KMS-11 (cell line): ENCODE measurements around the gene ZNF385C.

Source experiments
- H2AFZ ChIP-seq: fragments of 200-600 bp; sonication (generic); 2 replicates; pipeline ENCODE4 v1.6.1; 2016; ENCODE audit warnings: antibody characterized with exemption, mixed run types, low read depth
- H3K27ac ChIP-seq: fragments of 200-600 bp; sonication (generic); 2 replicates; pipeline ENCODE4 v1.6.1; 2016; ENCODE audit warnings: mild to moderate bottlenecking, mixed run types
- H3K27me3 ChIP-seq: fragments of 200-600 bp; sonication (generic); 2 replicates; pipeline ENCODE4 v1.6.1; 2017; ENCODE audit warnings: mild to moderate bottlenecking, low read depth, mixed run types, moderate library complexity; ENCODE audit not compliant: insufficient read depth
- H3K36me3 ChIP-seq: fragments of 200-600 bp; sonication (generic); 2 replicates; pipeline ENCODE4 v1.6.1; 2017; ENCODE audit warnings: mild to moderate bottlenecking, mixed run types; ENCODE audit not compliant: insufficient read depth
- H3K4me1 ChIP-seq: fragments of 200-600 bp; sonication (generic); 2 replicates; pipeline ENCODE4 v1.6.1; 2016; ENCODE audit warnings: mild to moderate bottlenecking, low read depth, mixed run types; ENCODE audit not compliant: poor library complexity, severe bottlenecking
- H3K4me2 ChIP-seq: fragments of 200-600 bp; sonication (generic); 2 replicates; pipeline ENCODE4 v1.7.0; 2016; ENCODE audit warnings: mild to moderate bottlenecking, mixed run types
- H3K4me3 ChIP-seq: fragments of 200-600 bp; sonication (generic); IDR thresholded peaks from 2 replicates; pipeline ENCODE4 v1.6.1; 2017; ENCODE audit warnings: low read depth, low read length, mixed read lengths; ENCODE audit not compliant: insufficient read depth
- H3K79me2 ChIP-seq: fragments of 200-600 bp; sonication (generic); 2 replicates; pipeline ENCODE4 v1.6.1; 2016; ENCODE audit warnings: low read depth, mixed run types; ENCODE audit not compliant: insufficient read depth
- H3K9ac ChIP-seq: fragments of 200-600 bp; sonication (generic); 2 replicates; pipeline ENCODE4 v1.6.1; 2016; ENCODE audit warnings: mild to moderate bottlenecking, mixed run types
- H4K20me1 ChIP-seq: fragments of 200-600 bp; sonication (generic); 2 replicates; pipeline ENCODE4 v1.6.1; 2016; ENCODE audit warnings: mild to moderate bottlenecking, mixed run types; ENCODE audit not compliant: insufficient read depth
- CTCF ChIP-seq: fragments of 200-600 bp; sonication (generic); conservative IDR thresholded peaks from 2 replicates; pipeline ENCODE4 v1.6.1; 2017; ENCODE audit warnings: low read depth, mild to moderate bottlenecking, antibody characterized with exemption, low read length, moderate library complexity, mixed read lengths

The ZNF385C gene

GRCh38 chr17:42027961-42028790 is 70.1 kb downstream of the ZNF385C start:
- H3K4me2 ChIP-seq: no peak overlapping the region
- H3K36me3 ChIP-seq: no peaks in the 10 kb centered on the region
- no peaks in the 10 kb centered on the region; the same call in 1 of the 2 replicates for H3K27me3 ChIP-seq
- H3K27ac ChIP-seq: no peak overlapping the region
- H3K79me2 ChIP-seq: no peaks in the 10 kb centered on the region
- peaks cover 18% of the 10 kb centered on the region for H3K4me1 ChIP-seq
- H4K20me1 ChIP-seq: no peaks in the 10 kb centered on the region
- H3K4me3 ChIP-seq: no peak overlapping the region
- H2AFZ ChIP-seq: no peak overlapping the region
- TF ChIP-seq CTCF: no peak
- no peak overlapping the region for H3K9ac ChIP-seq

GRCh38 chr17:42027590-42027889 is 70.7 kb downstream of the ZNF385C start:
- Histone ChIP-seq H3K36me3 (no peaks in the 10 kb centered on the region), H2AFZ (no peak overlapping the region)

GRCh38 chr17:42026857-42027589 is 71.2 kb downstream of the ZNF385C start:
- H3K4me2 ChIP-seq: no peak overlapping the region
- no peak for TF ChIP-seq CTCF
- no peaks in the 10 kb centered on the region for H3K36me3 ChIP-seq
- no peaks in the 10 kb centered on the region for H4K20me1 ChIP-seq
- no peaks in the 10 kb centered on the region for H3K79me2 ChIP-seq
- H3K9ac ChIP-seq: no peak overlapping the region
- no peak overlapping the region for H3K27ac ChIP-seq
- peaks cover 18% of the 10 kb centered on the region for H3K4me1 ChIP-seq
- no peaks in the 10 kb centered on the region; the same call in 1 of the 2 replicates for H3K27me3 ChIP-seq
- H3K4me3 ChIP-seq: no peak overlapping the region
- no peak overlapping the region for H2AFZ ChIP-seq

More at GRCh38 chr17:42027590-42027889, 70.7 kb downstream of the ZNF385C start:
- Histone ChIP-seq H3K27me3 (no peaks in the 10 kb centered on the region; the same call in 1 of the 2 replicates), H3K79me2 (no peaks in the 10 kb centered on the region), H3K9ac (no peak overlapping the region), H4K20me1 (no peaks in the 10 kb centered on the region), H3K27ac (no peak overlapping the region), H3K4me1 (peaks cover 18% of the 10 kb centered on the region), H3K4me3 (no peak overlapping the region), H3K4me2 (no peak overlapping the region)
- no peak for TF ChIP-seq CTCF

- Histone ChIP-seq H4K20me1 (no peaks in the 10 kb centered on the region), H3K27me3 (no peaks in the 10 kb centered on the region; the same call in 1 of the 2 replicates), H3K4me3 (no peak overlapping the region), H3K36me3 (no peaks in the 10 kb centered on the region), H3K79me2 (peaks cover 5% of the 10 kb centered on the region; the same call in 1 of the 2 replicates), H3K27ac (no peak overlapping the region), H3K4me2 (no peak overlapping the region), H3K9ac (no peak overlapping the region), H2AFZ (no peak overlapping the region), H3K4me1 (peaks cover 24% of the 10 kb centered on the region)
- TF ChIP-seq CTCF: no peak
Measured at GRCh38 chr17:42025936-42026335, 72.3 kb downstream of the ZNF385C start.
